NCI-H524 treated with DMSO at 0.1 percent for 48 hours (cell line): ENCODE results near the gene DCP1A.

ENCODE experiments used
- DNase-seq: peaks from one replicate; lab custom pipeline; 2025; lab: John Stamatoyannopoulos, UW

DCP1A gene

DNA sequence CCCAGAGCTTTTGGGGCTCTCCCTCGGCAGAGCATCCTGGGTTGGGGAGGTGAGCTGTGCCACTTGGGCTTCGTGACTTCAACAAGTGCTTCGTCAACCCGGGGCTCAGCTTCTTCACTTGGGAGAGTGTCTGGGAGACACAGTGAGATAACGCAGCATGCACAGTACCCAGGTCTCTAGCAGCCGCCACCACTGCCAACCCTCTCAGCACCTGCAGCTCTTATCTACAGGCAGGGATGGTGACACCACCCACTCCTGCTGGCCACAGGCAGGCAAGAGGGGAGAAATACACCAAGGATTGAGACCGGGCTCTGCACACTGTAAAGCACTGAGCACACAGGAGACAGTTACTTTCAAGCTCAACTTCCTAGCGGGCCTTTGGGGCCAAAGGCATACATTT is 103.1 kb downstream of the DCP1A start:
- no peak for DNase-seq

DNA sequence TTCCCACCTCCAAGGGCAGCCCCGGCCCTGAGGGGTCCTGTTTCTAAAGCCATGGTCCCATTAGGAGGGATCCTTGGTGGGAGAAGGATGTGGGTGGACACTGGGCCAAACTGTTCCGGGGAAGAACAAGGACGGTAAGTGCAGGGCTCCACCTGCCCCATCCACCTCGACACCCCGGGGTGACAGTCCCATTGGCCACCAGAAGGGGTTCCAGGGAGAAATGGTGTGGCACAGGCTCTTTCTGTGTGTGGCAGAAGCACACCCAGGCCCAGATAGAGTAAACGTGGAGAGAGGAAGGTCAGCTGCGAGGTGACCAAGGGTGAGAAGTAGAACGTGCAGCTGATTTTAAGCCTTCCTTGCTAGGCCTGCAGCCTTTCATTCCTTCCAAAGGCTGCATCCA is 103.6 kb downstream of the DCP1A start:
- DNase-seq = no peak

DNA sequence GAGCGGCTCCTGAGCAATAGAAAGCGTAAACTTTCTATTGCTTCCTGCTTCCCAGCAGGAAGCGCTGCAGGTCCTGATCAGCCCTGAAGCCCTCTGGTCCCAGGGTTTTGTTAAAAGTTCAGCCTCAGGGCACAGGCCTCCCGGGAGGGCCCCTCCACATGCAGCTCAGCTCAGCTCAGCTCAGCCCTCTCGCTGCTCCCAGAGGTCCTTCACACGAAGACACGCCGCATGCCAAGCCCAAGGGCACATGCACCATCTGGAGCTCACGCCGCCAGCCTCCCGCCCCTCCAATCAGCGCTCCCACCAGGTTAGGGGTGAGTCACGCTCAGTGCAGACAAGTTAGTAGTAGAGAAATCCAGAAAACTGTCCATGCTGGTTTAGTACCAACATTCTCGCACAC is 104.2 kb downstream of the DCP1A start:
- no peak for DNase-seq

DNA sequence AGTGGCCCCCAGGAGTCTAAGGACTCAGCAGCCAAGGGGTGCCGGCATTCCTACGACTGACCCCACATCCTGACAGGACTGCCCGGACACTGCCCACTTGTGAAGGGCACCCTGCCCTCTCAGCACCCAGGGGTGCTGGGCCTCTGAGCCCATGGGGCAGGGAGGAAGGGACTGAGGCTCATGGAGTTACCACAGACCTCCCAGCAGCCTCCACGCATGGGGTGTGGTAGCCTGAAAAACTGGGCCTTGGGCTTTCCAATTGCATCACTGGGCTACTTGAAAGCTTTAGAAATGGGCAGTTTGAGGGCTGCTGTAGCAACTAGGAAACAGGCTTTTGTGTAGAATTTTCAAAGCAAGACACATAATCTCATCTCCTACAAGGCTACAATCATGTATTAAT is 104.7 kb downstream of the DCP1A start:
- no peak for DNase-seq

DNA sequence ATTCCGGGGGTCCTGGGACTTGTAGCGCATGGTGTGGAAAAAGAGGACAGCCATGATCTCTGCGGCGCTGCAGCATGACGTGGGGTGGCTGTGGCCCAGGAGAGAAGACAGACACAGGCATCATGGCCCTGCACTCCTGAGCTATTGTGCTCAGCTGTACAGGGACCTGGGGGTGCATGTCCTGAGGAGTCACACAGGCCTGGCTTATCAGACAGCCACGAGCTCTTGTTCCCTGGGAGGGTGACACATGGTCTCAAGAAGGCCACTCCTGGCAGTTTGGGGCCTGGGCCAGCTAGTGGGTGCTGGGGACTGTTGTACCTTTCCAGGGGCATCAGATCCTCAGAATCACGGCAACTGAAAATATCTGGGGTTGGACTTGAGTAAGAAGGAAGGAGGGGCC is 105.2 kb downstream of the DCP1A start:
- DNase-seq = no peak

DNA sequence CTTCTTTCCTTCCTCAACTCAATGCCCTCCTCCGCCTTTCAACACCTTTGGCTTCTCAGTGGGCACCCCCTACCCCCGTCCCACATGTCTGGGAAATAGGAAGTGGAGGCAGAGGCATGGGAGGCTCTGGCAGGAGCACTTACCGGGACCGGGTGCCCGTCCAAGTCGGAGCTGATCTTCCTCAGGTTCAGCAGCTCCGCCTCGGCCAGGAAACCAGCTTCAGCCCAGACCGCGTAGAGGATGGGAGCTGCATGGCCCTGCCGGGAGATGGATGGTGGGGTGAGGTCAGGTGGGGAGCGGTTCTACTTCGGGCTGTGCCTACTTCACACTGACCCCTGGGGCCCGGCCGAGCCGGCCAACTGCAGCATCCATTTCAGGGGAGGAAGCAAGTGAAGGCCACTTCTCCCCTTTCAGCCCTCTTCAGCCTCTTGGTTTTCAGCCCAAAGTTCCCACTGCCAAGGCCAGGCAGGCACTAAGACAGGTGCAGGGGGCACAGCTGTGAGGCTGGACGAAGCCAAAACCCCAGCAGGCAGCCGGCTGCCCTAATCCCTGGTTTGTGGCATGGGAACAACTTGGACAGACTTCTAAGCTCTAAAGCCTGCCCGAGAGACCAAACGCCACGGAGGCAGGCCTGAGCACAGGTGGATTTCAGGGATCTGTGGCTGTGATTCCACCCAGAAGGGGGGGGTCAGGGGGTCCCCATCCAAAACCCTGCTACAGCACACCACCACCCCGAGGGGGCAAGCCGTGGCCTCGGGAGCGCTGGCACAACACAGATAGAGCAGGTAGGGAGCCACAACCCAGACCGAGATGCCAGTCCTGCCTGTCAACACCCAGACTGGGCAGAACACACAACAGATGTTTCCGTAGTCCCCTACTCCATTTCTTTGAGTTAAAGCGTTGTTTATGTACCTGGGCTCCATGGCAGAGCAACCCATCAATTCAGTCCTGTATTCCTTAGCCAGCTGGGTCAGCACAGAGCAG is 106.1 kb downstream of the DCP1A start:
- DNase-seq = no peak

DNA sequence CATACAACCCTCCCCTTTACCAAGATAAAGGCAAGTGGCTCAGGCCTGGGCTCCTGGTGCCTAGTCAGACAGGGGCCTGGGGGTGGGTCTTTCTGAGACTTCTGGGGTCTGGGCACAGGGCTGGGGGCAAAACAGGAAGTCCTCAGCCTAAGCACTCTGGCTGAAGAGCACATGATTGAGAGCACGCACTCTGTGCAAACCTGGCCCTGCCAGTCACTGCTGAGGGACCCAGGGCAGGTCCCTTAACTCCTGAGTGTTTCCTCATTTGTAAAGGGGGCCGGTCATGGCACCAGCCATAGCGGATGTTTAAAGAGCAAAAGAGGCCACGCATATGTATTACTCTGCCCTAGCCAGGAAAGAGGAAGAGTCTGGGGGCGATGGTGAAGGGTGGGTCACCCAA is 107.5 kb downstream of the DCP1A start:
- DNase-seq = no peak

DNA sequence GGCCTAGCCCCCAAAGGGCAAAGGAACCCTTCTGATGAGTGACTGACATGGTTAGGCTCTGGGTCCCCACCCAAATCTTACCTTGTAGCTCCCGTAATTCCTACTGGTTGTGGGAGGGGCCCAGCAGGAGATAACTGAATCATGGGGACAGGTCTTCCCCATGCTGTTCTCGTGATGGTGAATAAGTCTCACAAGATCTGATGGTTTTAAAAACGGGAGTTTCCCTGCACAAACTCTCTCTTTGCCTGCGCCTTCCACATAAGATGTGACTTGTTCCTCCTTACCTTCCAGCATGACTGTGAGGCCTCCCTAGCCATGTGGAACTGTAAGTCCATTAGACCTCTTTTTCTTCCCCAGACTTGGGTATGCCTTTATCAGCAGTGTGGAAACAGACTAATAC is 108.5 kb downstream of the DCP1A start:
- DNase-seq = no peak

DNA sequence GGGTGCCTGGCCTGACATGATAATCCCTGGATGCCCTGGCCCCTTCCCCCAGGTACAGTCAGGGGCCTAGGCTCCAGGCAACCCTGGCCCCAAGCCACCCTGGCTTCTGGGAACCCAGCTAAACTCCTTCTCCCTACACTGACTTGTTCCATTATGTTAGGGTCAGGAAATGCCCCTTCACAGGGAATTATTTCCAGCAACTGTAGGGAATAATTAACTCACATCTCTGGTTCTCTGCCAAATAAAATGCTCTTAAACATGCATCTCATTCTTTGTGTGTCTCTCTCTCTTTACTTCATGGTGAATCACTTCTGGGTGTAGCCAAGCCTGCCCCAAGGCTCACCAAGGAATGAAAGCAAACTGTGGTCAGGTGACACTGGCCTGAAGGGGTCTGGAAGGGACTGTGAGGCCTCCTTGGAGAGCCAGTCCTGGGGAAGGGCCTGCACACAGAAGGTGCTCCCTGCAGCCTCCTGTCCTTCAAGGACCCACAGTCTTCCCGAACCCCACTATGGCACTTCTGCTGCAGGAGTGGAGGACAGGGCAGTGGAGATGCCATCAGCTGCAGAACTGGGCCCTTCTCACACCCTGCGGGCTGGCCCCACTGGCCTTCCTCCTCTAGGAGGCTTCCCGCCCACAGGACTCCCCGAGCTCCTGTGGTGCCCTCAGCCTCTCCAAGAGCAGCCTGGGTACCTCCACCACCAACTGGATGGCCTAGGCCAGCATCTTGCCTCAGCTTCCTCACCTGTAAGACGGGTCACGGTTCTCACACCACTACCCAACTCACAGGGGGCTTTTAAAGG is 109.1 kb downstream of the DCP1A start:
- no peak for DNase-seq

DNA sequence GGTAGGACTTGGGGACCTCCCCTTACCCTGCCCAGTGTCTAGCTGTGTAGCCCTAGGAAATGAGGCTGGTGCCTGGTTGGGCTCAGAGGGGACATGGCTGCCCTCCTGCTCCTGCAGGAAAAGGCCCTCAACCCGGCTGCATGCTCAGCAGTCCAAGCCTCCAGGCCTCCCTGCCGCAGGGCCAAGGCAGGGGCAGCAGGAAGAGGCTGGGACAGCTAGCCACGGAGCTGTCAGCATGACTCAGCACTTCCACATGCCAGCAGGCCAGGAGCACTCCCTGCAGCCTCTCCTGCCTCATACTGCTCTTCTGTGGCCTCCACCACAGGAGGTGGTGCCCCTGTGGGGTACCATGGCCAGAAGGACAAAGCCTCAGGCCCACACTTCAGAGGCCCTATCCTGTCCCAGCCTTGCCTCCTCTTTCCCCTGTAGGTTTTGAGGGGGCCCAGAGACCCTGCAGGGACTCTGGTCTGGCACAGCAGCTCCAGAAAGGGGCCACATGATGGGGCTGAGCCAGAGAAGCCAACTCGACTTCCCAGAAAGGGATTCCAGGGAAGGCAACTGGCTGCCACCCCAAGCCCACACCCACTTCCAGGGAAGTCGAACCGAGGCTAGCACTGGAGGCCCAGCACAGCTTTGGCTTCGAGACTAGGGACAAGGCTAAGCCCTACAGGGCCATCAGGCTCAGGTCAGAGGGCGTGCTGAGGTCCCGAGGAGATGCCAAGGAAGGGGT is 111.1 kb downstream of the DCP1A start:
- DNase-seq = no peak

DNA sequence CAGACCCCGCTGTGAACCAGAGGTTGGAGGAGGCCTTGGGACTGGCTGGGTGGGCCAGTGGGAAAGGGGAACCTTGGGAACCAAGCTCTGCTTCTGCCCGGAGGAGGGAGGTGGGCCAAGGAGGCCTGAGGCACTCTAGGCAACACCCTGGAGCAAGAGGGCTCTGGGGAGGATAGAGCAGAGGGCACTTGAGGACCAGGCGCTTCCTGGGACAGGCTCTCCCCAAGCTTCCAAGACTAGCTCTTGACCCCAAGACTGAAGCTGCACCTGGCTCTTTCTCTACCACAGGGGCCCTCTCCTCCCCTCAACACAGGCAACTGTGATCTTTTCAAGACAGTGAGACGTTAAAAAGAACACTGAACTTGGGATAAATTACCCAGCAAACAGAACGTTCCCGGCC is 111.8 kb downstream of the DCP1A start:
- DNase-seq = no peak

DNA sequence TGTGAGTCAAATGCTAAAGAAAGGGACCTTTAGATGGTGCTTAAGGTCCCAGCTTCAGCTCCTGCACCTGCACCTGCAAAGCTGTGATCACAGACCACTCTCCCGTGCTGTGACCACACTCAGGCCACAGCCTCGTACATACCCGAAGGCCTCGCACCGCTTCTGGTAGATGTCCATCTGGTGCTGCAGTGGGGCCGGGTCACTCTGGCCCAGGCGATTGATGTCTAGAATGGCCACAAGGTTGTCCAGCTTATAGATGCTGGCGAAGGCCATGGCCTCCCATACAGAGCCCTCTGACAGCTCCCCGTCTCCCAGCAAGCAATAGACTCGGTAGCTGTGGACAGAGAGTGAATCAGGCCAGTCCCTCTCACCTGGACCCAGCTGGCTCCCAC is 112.5 kb downstream of the DCP1A start:
- no peak for DNase-seq

DNA sequence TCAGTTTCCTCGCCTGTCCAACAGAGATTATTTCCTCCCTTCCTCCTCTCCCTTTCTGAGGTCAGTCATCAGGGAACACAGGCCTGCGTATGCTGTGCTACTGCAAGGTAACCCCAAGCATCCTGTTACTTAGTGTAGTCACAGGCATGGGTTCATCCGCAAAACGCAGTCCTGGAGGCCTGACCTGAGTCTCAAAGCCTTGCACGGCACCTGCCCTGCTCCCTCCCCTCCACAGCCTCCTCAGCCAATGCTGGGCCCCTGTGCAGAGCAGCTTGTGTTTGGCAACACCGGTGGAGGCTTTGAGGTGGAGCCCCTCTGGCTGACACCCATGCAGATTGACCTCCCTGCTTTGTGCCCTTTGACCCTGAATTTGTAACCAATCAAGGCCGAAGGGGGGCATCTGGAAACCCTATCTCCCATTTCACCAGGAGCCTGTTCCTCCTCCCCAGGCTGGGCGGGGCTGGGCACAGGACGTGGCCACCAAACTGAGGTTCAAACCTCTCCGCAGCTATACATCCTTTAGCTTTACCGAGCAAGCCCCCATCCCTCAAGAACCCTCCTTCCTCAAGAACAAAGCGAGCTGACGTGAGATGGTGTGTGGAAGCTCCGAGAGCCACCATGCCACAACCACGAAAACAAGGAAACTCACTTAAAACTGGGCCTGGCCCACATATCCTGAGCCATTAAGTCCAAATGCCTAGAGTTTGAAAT is 113.1 kb downstream of the DCP1A start:
- no peak for DNase-seq
